Dendritic cell treated with granulocyte-macrophage colony-stimulating factor and Interleukin-4, amounts not matched to agents 40 ng/mL and 50 ng/mL, for 4 days (primary cell): ENCODE data around the gene KAT2A.
A peak's percentile ranks its signal among the peaks of the same experiment; 100 is the strongest.

Experiments used
- H3K27ac Mint-ChIP-seq: one replicate; pipeline ENCODE4 v1.8.0; 2022; ENCODE audit warnings: mild to moderate bottlenecking, mixed read lengths
- H3K27me3 Mint-ChIP-seq: one replicate; pipeline ENCODE4 v1.8.0; 2022; ENCODE audit warnings: mild to moderate bottlenecking, mixed read lengths
- H3K36me3 Mint-ChIP-seq: one replicate; pipeline ENCODE4 v1.8.0; 2022; ENCODE audit warnings: low read depth, mixed read lengths
- H3K4me1 Mint-ChIP-seq: one replicate; pipeline ENCODE4 v1.8.0; 2022; ENCODE audit warnings: low read depth, mixed read lengths
- H3K4me3 Mint-ChIP-seq: one replicate; pipeline ENCODE4 v1.8.0; 2022; ENCODE audit warnings: mild to moderate bottlenecking, moderate library complexity, mixed read lengths
- H3K9me3 Mint-ChIP-seq: one replicate; pipeline ENCODE4 v1.8.0; 2022; ENCODE audit warnings: mixed read lengths
- intact Hi-C: fragments of 100-400 bp; cut with micrococcal nuclease; formaldehyde crosslinking; loops from one replicate; pipeline ENCODE4 v1.15.0; 2022

The KAT2A gene

GRCh38 chr17:42079541-42079940 is 41.6 kb downstream of the KAT2A start:
- H3K27ac Mint-ChIP-seq: no peak overlapping the region
- no peak overlapping the region for H3K4me3 Mint-ChIP-seq
- H3K4me1 Mint-ChIP-seq: peaks cover 4% of the 10 kb centered on the region
- H3K27me3 Mint-ChIP-seq: peaks cover 9% of the 10 kb centered on the region
- H3K36me3 Mint-ChIP-seq: no peaks in the 10 kb centered on the region
- intact Hi-C loops: no loop called here
- no peaks in the 10 kb centered on the region for H3K9me3 Mint-ChIP-seq

DNA sequence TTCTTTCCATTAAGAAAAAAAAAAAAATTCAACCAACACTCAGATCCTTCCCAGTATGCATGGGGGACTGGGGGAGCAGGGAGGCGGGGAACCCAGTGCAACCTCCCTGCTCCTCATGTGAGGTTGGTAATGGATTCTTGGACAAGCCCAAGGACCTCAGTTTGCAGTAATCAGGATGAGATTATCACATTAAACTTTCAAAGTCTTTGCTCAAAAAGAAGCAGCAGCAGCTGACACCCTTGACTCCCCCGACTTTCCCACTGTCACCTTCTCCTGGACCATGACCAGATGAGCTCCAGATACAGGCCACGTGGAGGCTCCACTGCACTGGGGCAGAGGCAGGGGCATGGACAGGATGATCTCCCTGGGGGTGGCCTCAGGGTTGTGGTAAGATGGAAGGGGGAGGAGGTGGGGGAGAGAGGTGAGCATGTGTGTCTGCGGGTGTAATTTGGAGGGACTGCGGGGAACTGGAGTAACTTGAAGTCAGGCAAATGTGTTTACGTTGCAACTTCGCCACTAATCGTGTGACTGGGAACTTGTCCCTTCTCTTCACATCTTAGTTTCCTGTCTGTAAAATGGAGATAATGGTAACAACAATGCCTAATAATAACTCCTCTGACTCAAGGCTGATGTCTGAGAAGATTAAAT is 42.6 kb downstream of the KAT2A start:
- Mint-ChIP-seq H3K4me3 (no peak overlapping the region), H3K4me1 (peaks cover 4% of the 10 kb centered on the region), H3K27ac (no peak overlapping the region), H3K36me3 (no peaks in the 10 kb centered on the region), H3K27me3 (peaks cover 15% of the 10 kb centered on the region), H3K9me3 (no peaks in the 10 kb centered on the region)
- intact Hi-C loops: no loop called here

DNA sequence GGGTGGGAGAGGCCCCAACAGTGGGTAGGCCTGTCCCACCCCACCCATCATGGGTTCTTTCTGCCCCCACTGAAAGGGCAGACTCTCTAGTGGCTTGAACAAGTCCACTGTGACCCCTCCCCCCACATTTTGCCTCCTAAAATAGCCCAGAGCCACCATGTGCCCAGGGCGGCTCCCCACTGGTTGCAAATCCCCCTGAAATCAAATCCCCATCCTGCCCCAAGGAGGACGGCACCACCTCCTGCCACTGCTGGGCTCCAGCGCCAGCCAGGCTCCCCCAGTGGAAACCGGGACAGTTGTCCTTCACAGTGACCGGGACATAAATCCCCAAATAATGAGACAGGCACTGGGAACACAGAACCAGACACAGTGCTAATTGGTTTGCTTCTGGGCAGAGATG is 43.4 kb downstream of the KAT2A start:
- Mint-ChIP-seq H3K4me1 (peaks cover 8% of the 10 kb centered on the region), H3K27ac (no peak overlapping the region), H3K36me3 (no peaks in the 10 kb centered on the region), H3K4me3 (no peak overlapping the region), H3K9me3 (no peaks in the 10 kb centered on the region), H3K27me3 (peaks cover 22% of the 10 kb centered on the region)
- intact Hi-C loops: no loop called here

DNA sequence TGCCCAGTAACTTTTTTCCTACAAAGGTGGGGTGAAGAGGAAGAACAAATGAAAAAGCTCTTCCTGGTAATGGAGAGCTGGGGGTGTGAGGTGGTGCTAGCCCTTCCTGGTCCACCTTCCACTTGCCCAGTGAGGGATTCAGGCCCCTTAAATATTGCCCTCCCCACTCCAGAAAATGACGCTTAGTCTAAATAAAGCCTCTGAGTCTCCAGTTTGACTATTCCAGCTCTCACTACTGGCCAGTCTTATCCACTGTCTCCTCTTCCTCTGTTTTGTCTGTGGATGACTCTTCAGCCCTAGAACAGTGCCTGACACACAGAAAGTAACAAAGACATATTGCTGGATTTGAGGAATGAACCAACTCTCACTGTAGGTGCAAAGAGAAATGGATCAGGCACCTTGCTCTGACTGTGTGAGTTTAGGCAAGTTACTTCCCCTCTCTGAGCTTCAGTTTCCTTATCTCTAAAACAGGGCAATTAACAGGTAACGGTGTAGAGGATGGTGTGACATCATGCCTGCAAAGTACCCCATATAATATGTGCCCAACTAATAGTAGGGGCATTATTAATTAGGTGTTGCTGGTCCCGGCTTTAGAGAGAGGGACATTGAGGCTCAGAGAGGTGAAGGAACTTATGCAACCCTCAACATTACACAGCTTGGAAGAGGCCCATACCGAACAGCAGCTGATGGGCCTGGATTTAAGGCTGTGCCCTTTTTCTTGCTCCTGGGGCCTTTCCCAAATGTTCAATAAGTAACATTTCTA is 44.2 kb downstream of the KAT2A start:
- Mint-ChIP-seq H3K27ac (no peak overlapping the region), H3K4me3 (no peak overlapping the region), H3K4me1 (peaks cover 7% of the 10 kb centered on the region), H3K36me3 (no peaks in the 10 kb centered on the region), H3K27me3 (peaks cover 22% of the 10 kb centered on the region), H3K9me3 (no peaks in the 10 kb centered on the region)
- intact Hi-C loops: no loop called here

DNA sequence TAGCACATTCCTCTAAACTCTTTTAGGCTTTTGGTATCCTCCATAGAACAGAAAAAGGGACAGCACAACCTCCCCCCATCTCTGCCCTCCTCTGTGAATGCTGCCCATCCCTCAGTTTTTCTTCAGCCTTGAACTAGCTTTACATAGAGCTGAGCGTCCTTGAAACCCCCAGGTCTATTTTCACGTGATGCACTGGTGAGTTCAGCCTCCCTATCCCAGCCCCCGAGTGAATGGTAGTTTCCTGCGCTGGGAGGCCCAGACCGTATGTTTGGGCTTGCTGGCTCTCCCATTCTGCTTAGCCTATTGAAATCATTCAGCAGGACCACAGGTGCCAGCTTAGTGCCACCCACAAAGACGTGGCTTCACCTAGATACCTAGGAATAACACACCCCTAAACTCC is 45.4 kb downstream of the KAT2A start:
- no peak overlapping the region for H3K27ac Mint-ChIP-seq
- peaks cover 34% of the 10 kb centered on the region for H3K27me3 Mint-ChIP-seq

DNA sequence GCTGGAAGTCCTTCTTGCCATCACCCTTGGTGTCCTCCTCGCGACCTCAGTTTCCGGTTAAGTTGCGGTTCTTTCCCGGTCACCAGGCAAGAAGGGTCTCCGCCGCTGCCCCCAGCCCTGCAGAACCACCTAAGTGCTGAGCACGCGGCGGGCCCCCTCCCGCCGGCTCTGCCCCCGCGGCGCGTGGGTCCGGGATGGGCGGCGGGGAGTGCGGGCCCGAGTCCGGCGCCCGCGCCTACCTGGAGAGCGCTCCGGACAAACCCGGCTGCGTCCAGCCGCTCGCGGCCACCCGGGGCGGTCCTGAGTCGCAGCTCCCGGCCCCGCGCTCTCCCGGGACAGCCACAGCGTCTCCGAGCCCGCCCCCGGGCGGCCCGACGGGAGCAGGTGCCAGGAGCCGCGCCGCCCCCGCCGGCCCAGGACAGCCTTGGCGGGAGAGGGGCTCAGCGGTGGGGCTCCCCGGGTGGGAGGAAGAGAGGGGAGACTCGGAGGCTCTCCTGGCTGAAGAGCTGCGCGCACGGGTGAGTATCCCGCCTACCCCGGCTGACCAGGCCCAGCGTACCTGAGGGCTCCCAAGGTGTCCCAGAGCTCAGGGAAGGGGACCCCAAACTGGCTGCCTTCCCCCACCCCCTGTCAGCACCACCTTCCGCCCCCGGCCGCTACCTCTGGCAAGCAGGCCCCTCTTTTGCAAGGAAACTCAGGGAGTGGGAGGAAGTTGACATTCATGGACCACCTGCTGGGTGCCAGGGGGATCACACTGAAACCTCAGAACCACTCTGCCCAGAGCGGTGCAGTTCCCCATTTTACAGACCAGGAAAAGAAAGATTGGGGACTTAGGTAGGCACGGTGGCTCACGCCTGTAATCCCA is 48.6 kb downstream of the KAT2A start:
- Mint-ChIP-seq H3K36me3 (no peaks in the 10 kb centered on the region), H3K27me3 (peaks cover 45% of the 10 kb centered on the region), H3K4me3 (peak overlapping the region; percentile 23), H3K4me1 (peaks cover 15% of the 10 kb centered on the region), H3K9me3 (no peaks in the 10 kb centered on the region), H3K27ac (no peak overlapping the region)
- intact Hi-C loops: no loop called here

More for the DNA sequence above, 45.4 kb downstream of the KAT2A start:
- intact Hi-C loops: no loop called here
- peaks cover 15% of the 10 kb centered on the region for H3K4me1 Mint-ChIP-seq
- no peaks in the 10 kb centered on the region for H3K9me3 Mint-ChIP-seq
- H3K36me3 Mint-ChIP-seq: no peaks in the 10 kb centered on the region
- H3K4me3 Mint-ChIP-seq: no peak overlapping the region

- intact Hi-C loops: no loop called here
- peaks cover 45% of the 10 kb centered on the region for H3K27me3 Mint-ChIP-seq
- peak overlapping the region; percentile 23 for H3K4me3 Mint-ChIP-seq
- H3K9me3 Mint-ChIP-seq: no peaks in the 10 kb centered on the region
- H3K36me3 Mint-ChIP-seq: no peaks in the 10 kb centered on the region
- H3K27ac Mint-ChIP-seq: no peak overlapping the region
- peaks cover 15% of the 10 kb centered on the region for H3K4me1 Mint-ChIP-seq
Measured at GRCh38 chr17:42071810-42072209, 49.4 kb downstream of the KAT2A start.

GRCh38 chr17:42068979-42069378 is 52.2 kb downstream of the KAT2A start:
- Mint-ChIP-seq H3K4me1 (peaks cover 19% of the 10 kb centered on the region), H3K4me3 (no peak overlapping the region)
- intact Hi-C loops: loop anchor here (5.0 kb wide), 1 partner anchor 48 kb away; no protein-coding TSS in a partner anchor

GRCh38 chr17:42067371-42068091 is 53.6 kb downstream of the KAT2A start:
- H3K4me1 Mint-ChIP-seq: peaks cover 28% of the 10 kb centered on the region
- H3K27ac Mint-ChIP-seq: no peak overlapping the region
- no peaks in the 10 kb centered on the region for H3K36me3 Mint-ChIP-seq
- no peak overlapping the region for H3K4me3 Mint-ChIP-seq
- intact Hi-C loops: loop anchor here (5.0 kb wide), 1 partner anchor 50 kb away; no protein-coding TSS in a partner anchor
- H3K27me3 Mint-ChIP-seq: peaks cover 30% of the 10 kb centered on the region
- H3K9me3 Mint-ChIP-seq: no peaks in the 10 kb centered on the region

More at GRCh38 chr17:42068979-42069378, 52.2 kb downstream of the KAT2A start:
- no peaks in the 10 kb centered on the region for H3K36me3 Mint-ChIP-seq
- H3K9me3 Mint-ChIP-seq: no peaks in the 10 kb centered on the region
- H3K27ac Mint-ChIP-seq: no peak overlapping the region
- H3K27me3 Mint-ChIP-seq: peaks cover 44% of the 10 kb centered on the region

DNA sequence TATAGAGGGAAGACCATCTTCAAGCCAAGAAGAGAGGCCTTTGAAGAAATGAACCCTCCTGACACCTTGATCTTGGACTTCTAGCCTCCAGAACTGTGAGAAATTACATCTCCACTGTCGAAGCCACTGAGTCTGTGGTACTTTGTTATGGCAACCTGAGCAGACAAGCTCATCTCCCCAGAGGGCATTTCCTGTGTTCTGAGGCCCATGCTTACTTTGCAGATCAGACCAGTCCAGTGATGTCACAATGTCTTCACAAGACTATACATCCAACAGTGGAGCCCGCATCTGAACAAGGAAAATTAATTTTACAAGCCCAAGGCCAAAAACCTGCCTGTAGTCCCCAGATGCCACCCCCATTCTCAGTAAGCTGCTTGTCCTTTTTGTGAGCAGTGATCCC is 56.0 kb downstream of the KAT2A start:
- Mint-ChIP-seq H3K27me3 (peaks cover 10% of the 10 kb centered on the region), H3K27ac (peak overlapping the region; percentile 96), H3K4me1 (peaks cover 30% of the 10 kb centered on the region), H3K36me3 (no peaks in the 10 kb centered on the region), H3K9me3 (no peaks in the 10 kb centered on the region), H3K4me3 (no peak overlapping the region)
- intact Hi-C loops: loop anchor here (5.0 kb wide), 1 partner anchor 52 kb away; no protein-coding TSS in a partner anchor
